SK-N-SH treated with all-trans-retinoic acid at 6 μM for 48 hours (cell line): ENCODE results near the gene DHRS1.

Source experiments
- ATAC-seq: fragments of 200-7000 bp; cut with Tn5 transposase; 3 replicates; pipeline ENCODE4 v1.9.1; 2020; ENCODE audit warnings: mild to moderate bottlenecking, moderate library complexity
- ARNTL ChIP-seq: fragments of 450-650 bp; formaldehyde crosslinking; IDR thresholded peaks from 2 replicates; pipeline ENCODE4 v1.5.0; 2020; ENCODE audit warnings: low read depth, mild to moderate bottlenecking, moderate library complexity, borderline replicate concordance
- BACH2 ChIP-seq: fragments of 250-450 bp; sonication (Bioruptor Pico); IDR thresholded peaks from 2 replicates; pipeline ENCODE4 v1.9.0; 2021; ENCODE audit warnings: mild to moderate bottlenecking, borderline replicate concordance
- CSDC2 ChIP-seq: fragments of 250-450 bp; sonication (Bioruptor Pico); IDR thresholded peaks from 2 replicates; pipeline ENCODE4 v1.5.0; 2020; ENCODE audit warnings: mild to moderate bottlenecking, moderate library complexity
- CSRNP3 ChIP-seq: fragments of 250-450 bp; sonication (Bioruptor Pico); IDR thresholded peaks from 2 replicates; pipeline ENCODE4 v1.5.1; 2021; ENCODE audit warnings: mild to moderate bottlenecking, moderate library complexity
- ESRRG ChIP-seq: fragments of 250-450 bp; sonication (Bioruptor Pico); IDR thresholded peaks from 2 replicates; pipeline ENCODE4 v1.6.1; 2021; ENCODE audit warnings: mild to moderate bottlenecking
- GLIS3 ChIP-seq: fragments of 250-450 bp; sonication (Bioruptor Pico); IDR thresholded peaks from 2 replicates; pipeline ENCODE4 v1.5.0; 2020; ENCODE audit warnings: mild to moderate bottlenecking, moderate library complexity
- ISL1 ChIP-seq: fragments of 250-450 bp; sonication (Bioruptor Pico); IDR thresholded peaks from 2 replicates; pipeline ENCODE4 v2.1.2; 2022; ENCODE audit warnings: mild to moderate bottlenecking, moderate library complexity
- OSR1 ChIP-seq: fragments of 250-450 bp; sonication (Bioruptor Pico); IDR thresholded peaks from 2 replicates; pipeline ENCODE4 v1.8.0; 2022; ENCODE audit warnings: moderate library complexity, mild to moderate bottlenecking, inconsistent platforms
- PATZ1 ChIP-seq: fragments of 250-450 bp; sonication (Bioruptor Pico); IDR thresholded peaks from 2 replicates; pipeline ENCODE4 v1.8.0; 2020; ENCODE audit warnings: mild to moderate bottlenecking, moderate library complexity, borderline replicate concordance
- PPARA ChIP-seq: fragments of 250-450 bp; sonication (Bioruptor Pico); IDR thresholded peaks from 2 replicates; pipeline ENCODE4 v1.5.0; 2020; ENCODE audit warnings: mild to moderate bottlenecking, borderline replicate concordance
- RARB ChIP-seq: fragments of 250-450 bp; sonication (Bioruptor Pico); IDR thresholded peaks from 2 replicates; pipeline ENCODE4 v1.8.0; 2021; ENCODE audit warnings: mild to moderate bottlenecking, moderate library complexity
- SNAI2 ChIP-seq: fragments of 250-450 bp; sonication (Bioruptor Pico); IDR thresholded peaks from 2 replicates; pipeline ENCODE4 v1.5.0; 2020; ENCODE audit warnings: mild to moderate bottlenecking, moderate library complexity
- TCF4 ChIP-seq: fragments of 250-450 bp; sonication (Bioruptor Pico); IDR thresholded peaks from 2 replicates; pipeline ENCODE4 v1.8.0; 2021; ENCODE audit warnings: mild to moderate bottlenecking, moderate library complexity, borderline replicate concordance
- TOX ChIP-seq: fragments of 250-450 bp; sonication (Bioruptor Pico); IDR thresholded peaks from 2 replicates; pipeline ENCODE4 v1.8.0; 2021; ENCODE audit warnings: mild to moderate bottlenecking, moderate library complexity, borderline replicate concordance
- ZC3H10 ChIP-seq: fragments of 250-450 bp; sonication (Bioruptor Pico); IDR thresholded peaks from 2 replicates; pipeline ENCODE4 v1.5.1; 2021; ENCODE audit warnings: mild to moderate bottlenecking, moderate library complexity
- ZFP3 ChIP-seq: fragments of 250-450 bp; sonication (Bioruptor Pico); IDR thresholded peaks from 2 replicates; pipeline ENCODE4 v1.5.0; 2020; ENCODE audit warnings: mild to moderate bottlenecking, moderate library complexity
- ZFP30 ChIP-seq: fragments of 450-650 bp; formaldehyde crosslinking; IDR thresholded peaks from 2 replicates; pipeline ENCODE4 v1.5.0; 2022; ENCODE audit warnings: mild to moderate bottlenecking, moderate library complexity
- ZNF565 ChIP-seq: fragments of 450-650 bp; formaldehyde crosslinking; conservative IDR thresholded peaks from 2 replicates; pipeline ENCODE4 v1.5.0; 2020; ENCODE audit warnings: low read depth, mild to moderate bottlenecking, moderate library complexity
- ZNF70 ChIP-seq: fragments of 450-650 bp; formaldehyde crosslinking; IDR thresholded peaks from 2 replicates; pipeline ENCODE4 v1.5.0; 2020; ENCODE audit warnings: mild to moderate bottlenecking, moderate library complexity
- ZNF8 ChIP-seq: fragments of 450-650 bp; formaldehyde crosslinking; IDR thresholded peaks from 2 replicates; pipeline ENCODE4 v1.5.0; 2020; ENCODE audit warnings: mild to moderate bottlenecking, moderate library complexity
- TF ChIP-seq, protein P1 (sequence below): fragments of 250-450 bp; sonication (Bioruptor Pico); IDR thresholded peaks from 2 replicates; pipeline ENCODE4 v1.5.0; 2020; ENCODE audit warnings: mild to moderate bottlenecking, moderate library complexity
- TF ChIP-seq, protein P2 (sequence below): fragments of 250-450 bp; sonication (Bioruptor Pico); IDR thresholded peaks from 2 replicates; pipeline ENCODE4 v1.5.1; 2020; ENCODE audit warnings: low read depth, mild to moderate bottlenecking, moderate library complexity

Gene DHRS1

GRCh38 chr14:24322672-24323071 lies 23.1 kb upstream of the DHRS1 start:
- TF ChIP-seq, protein P1, sequence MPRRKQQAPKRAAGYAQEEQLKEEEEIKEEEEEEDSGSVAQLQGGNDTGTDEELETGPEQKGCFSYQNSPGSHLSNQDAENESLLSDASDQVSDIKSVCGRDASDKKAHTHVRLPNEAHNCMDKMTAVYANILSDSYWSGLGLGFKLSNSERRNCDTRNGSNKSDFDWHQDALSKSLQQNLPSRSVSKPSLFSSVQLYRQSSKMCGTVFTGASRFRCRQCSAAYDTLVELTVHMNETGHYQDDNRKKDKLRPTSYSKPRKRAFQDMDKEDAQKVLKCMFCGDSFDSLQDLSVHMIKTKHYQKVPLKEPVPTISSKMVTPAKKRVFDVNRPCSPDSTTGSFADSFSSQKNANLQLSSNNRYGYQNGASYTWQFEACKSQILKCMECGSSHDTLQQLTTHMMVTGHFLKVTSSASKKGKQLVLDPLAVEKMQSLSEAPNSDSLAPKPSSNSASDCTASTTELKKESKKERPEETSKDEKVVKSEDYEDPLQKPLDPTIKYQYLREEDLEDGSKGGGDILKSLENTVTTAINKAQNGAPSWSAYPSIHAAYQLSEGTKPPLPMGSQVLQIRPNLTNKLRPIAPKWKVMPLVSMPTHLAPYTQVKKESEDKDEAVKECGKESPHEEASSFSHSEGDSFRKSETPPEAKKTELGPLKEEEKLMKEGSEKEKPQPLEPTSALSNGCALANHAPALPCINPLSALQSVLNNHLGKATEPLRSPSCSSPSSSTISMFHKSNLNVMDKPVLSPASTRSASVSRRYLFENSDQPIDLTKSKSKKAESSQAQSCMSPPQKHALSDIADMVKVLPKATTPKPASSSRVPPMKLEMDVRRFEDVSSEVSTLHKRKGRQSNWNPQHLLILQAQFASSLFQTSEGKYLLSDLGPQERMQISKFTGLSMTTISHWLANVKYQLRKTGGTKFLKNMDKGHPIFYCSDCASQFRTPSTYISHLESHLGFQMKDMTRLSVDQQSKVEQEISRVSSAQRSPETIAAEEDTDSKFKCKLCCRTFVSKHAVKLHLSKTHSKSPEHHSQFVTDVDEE (CRISPR knock-in tag) = no peak
- no peak for TF ChIP-seq ZFP30 (CRISPR knock-in tag)
- no peak for TF ChIP-seq RARB (CRISPR knock-in tag)
- TF ChIP-seq ZC3H10 = no peak
- TF ChIP-seq ZNF8 (CRISPR knock-in tag) = no peak
- TF ChIP-seq ZFP3 = no peak
- no peak for TF ChIP-seq TOX (CRISPR knock-in tag)
- no peak for TF ChIP-seq OSR1
- no peak for TF ChIP-seq PATZ1 (CRISPR knock-in tag)
- TF ChIP-seq, protein P2, sequence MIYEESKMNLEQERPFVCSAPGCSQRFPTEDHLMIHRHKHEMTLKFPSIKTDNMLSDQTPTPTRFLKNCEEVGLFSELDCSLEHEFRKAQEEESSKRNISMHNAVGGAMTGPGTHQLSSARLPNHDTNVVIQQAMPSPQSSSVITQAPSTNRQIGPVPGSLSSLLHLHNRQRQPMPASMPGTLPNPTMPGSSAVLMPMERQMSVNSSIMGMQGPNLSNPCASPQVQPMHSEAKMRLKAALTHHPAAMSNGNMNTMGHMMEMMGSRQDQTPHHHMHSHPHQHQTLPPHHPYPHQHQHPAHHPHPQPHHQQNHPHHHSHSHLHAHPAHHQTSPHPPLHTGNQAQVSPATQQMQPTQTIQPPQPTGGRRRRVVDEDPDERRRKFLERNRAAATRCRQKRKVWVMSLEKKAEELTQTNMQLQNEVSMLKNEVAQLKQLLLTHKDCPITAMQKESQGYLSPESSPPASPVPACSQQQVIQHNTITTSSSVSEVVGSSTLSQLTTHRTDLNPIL (CRISPR knock-in tag) = no peak
- no peak for TF ChIP-seq ZNF565 (CRISPR knock-in tag)
- TF ChIP-seq ESRRG (CRISPR knock-in tag) = no peak
- ATAC-seq = no peak

GRCh38 chr14:24321212-24321975 lies 21.8 kb upstream of the DHRS1 start:
- no peak for TF ChIP-seq PPARA
- no peak for TF ChIP-seq ZNF565 (CRISPR knock-in tag)
- TF ChIP-seq ARNTL = no peak
- no peak for TF ChIP-seq BACH2 (CRISPR knock-in tag)
- TF ChIP-seq, protein P2 (CRISPR knock-in tag) = no peak
- no peak for TF ChIP-seq TCF4 (CRISPR knock-in tag)
- TF ChIP-seq ZNF70 (CRISPR knock-in tag) = no peak
- TF ChIP-seq CSRNP3 = no peak
- TF ChIP-seq RARB (CRISPR knock-in tag) = no peak
- TF ChIP-seq SNAI2 (CRISPR knock-in tag) = no peak
- no peak for TF ChIP-seq OSR1
- TF ChIP-seq TOX (CRISPR knock-in tag) = no peak
- no peak for TF ChIP-seq GLIS3 (CRISPR knock-in tag)
- TF ChIP-seq CSDC2 (CRISPR knock-in tag) = no peak
- TF ChIP-seq ESRRG (CRISPR knock-in tag) = no peak
- TF ChIP-seq ZFP30 (CRISPR knock-in tag) = no peak
- no peak for TF ChIP-seq ZC3H10
- no peak for TF ChIP-seq PATZ1 (CRISPR knock-in tag)
- TF ChIP-seq ISL1 (CRISPR knock-in tag) = no peak
- TF ChIP-seq ZNF8 (CRISPR knock-in tag) = no peak
- no peak for ATAC-seq
